H1 (cell line): Measurements from ENCODE around the gene COL2A1.

Experiments
- BRCA1 ChIP-seq: IDR thresholded peaks from 2 replicates; pipeline ENCODE4 v1.6.1; 2012; ENCODE audit warnings: low read depth, low read length, improper control_type of control experiment
- GABPA ChIP-seq: IDR thresholded peaks from 2 replicates; pipeline ENCODE4 v1.6.1; 2011; ENCODE audit warnings: mild to moderate bottlenecking, low read length, moderate library complexity, borderline replicate concordance; ENCODE audit not compliant: insufficient read depth
- POLR2A ChIP-seq, 2 experiments: IDR thresholded peaks; 1 replicate in 1 of 2; 2 replicates in 1 of 2; pipeline ENCODE4 v1.6.1; 2011; ENCODE audit warnings: low read depth in 2 of 2, low read length in 2 of 2, mild to moderate bottlenecking in 2 of 2; ENCODE audit errors: control extremely low read depth in 1 of 2
- POLR2AphosphoS5 ChIP-seq: IDR thresholded peaks from 2 replicates; pipeline ENCODE4 v1.6.1; 2011; ENCODE audit warnings: low read depth, low read length
- SUZ12 ChIP-seq: fragments of 200-600 bp; sonication (generic); IDR thresholded peaks from 2 replicates; pipeline ENCODE4 v1.6.1; 2012; ENCODE audit warnings: mild to moderate bottlenecking, inconsistent platforms, low read length, moderate library complexity, mixed read lengths
- TEAD4 ChIP-seq: IDR thresholded peaks from 2 replicates; pipeline ENCODE4 v1.6.1; 2012; ENCODE audit warnings: low read depth, low read length, inconsistent platforms, mixed read lengths
- TF ChIP-seq, protein P1 (sequence below), 3 experiments: IDR thresholded peaks; 1 replicate in 2 of 3; 2 replicates in 1 of 3; pipeline versions ENCODE4 v1.5.1 to v1.6.1; 2011; ENCODE audit warnings: low read length in 3 of 3, mild to moderate bottlenecking in 3 of 3, inconsistent platforms in 2 of 3, low read depth in 1 of 3, moderate library complexity in 1 of 3; ENCODE audit not compliant: insufficient read depth in 1 of 3; ENCODE audit errors: control extremely low read depth in 1 of 3
- TF ChIP-seq, protein P2 (sequence below): IDR thresholded peaks from 2 replicates; pipeline ENCODE4 v1.6.1; 2012; ENCODE audit warnings: low read length, inconsistent platforms

DNA sequence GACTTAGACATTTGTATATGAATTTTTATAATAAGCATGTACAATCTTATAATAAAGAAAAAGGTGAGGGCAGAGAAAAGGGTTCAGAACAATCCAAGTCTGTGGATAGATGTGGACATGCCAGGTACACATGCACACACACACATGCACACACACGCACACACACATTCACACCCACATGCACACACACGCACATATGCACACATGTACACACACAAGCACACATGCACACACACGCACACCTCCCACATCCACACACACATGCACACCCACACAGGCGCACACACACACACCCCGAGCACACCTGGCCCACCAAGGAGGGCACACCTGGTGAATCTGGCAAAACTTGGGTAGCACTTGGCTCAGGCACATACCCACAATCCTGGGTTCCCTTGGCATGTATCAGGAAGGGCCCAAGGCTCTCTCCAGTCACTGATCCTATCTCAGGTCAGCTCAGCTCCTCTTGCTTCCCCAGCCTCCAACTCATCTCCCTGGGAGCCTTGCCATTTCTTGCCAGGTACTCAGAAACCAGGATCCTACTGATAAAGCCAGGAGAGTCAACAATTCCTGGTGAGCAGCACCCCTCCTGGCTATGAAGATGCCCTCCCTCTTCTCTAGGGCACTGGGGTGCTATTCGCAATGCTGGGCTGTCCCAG is 59.5 kb downstream of the COL2A1 start:
- TF ChIP-seq, protein P1, sequence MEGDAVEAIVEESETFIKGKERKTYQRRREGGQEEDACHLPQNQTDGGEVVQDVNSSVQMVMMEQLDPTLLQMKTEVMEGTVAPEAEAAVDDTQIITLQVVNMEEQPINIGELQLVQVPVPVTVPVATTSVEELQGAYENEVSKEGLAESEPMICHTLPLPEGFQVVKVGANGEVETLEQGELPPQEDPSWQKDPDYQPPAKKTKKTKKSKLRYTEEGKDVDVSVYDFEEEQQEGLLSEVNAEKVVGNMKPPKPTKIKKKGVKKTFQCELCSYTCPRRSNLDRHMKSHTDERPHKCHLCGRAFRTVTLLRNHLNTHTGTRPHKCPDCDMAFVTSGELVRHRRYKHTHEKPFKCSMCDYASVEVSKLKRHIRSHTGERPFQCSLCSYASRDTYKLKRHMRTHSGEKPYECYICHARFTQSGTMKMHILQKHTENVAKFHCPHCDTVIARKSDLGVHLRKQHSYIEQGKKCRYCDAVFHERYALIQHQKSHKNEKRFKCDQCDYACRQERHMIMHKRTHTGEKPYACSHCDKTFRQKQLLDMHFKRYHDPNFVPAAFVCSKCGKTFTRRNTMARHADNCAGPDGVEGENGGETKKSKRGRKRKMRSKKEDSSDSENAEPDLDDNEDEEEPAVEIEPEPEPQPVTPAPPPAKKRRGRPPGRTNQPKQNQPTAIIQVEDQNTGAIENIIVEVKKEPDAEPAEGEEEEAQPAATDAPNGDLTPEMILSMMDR (IDR thresholded peaks at IDR 0.05; ENCODE audit: control extremely low read depth in 1 of 3, insufficient read depth in 1 of 3, low read depth in 1 of 3, low read length in 3 of 3): no peak
- TF ChIP-seq, protein P2, sequence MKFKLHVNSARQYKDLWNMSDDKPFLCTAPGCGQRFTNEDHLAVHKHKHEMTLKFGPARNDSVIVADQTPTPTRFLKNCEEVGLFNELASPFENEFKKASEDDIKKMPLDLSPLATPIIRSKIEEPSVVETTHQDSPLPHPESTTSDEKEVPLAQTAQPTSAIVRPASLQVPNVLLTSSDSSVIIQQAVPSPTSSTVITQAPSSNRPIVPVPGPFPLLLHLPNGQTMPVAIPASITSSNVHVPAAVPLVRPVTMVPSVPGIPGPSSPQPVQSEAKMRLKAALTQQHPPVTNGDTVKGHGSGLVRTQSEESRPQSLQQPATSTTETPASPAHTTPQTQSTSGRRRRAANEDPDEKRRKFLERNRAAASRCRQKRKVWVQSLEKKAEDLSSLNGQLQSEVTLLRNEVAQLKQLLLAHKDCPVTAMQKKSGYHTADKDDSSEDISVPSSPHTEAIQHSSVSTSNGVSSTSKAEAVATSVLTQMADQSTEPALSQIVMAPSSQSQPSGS: no peak
- no peak for TF ChIP-seq POLR2A (IDR thresholded peaks at IDR 0.05; ENCODE audit: control extremely low read depth in 1 of 2, low read depth in 2 of 2, low read length in 2 of 2)
- TF ChIP-seq GABPA: no peak
- TF ChIP-seq TEAD4: no peak
- TF ChIP-seq SUZ12: no peak
- no peak for TF ChIP-seq BRCA1
- TF ChIP-seq POLR2AphosphoS5: no peak
